ENCODE data around the gene SS18L1.

DNA sequence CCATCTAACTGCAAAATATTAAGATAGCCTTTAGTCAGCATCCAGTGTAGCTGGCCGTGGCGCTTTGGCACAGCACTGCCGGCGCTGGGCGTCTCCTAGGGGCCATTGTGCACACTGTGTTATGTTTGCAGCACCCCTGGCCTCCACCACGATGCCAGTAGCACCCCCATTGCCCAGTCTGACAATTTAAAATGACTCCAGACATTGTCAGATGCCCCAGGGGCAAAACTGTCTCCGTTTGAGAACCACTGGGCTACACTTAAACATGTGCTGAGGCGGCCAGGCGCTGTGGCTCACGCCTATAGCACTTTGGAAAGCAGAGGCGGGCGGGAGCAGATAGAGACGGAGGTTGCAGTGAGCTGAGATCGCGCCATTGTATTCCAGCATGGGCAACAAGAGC lies 33.3 kb downstream of the SS18L1 start:
- TF ChIP-seq POLR2A (IDR thresholded peaks at IDR 0.05) (no peak), EP300 (IDR thresholded peaks at IDR 0.05; ENCODE audit: low read depth) (no peak)
- TF ChIP-seq, protein P1, sequence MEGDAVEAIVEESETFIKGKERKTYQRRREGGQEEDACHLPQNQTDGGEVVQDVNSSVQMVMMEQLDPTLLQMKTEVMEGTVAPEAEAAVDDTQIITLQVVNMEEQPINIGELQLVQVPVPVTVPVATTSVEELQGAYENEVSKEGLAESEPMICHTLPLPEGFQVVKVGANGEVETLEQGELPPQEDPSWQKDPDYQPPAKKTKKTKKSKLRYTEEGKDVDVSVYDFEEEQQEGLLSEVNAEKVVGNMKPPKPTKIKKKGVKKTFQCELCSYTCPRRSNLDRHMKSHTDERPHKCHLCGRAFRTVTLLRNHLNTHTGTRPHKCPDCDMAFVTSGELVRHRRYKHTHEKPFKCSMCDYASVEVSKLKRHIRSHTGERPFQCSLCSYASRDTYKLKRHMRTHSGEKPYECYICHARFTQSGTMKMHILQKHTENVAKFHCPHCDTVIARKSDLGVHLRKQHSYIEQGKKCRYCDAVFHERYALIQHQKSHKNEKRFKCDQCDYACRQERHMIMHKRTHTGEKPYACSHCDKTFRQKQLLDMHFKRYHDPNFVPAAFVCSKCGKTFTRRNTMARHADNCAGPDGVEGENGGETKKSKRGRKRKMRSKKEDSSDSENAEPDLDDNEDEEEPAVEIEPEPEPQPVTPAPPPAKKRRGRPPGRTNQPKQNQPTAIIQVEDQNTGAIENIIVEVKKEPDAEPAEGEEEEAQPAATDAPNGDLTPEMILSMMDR (IDR thresholded peaks at IDR 0.05): no peak
